A549 (cell line): Measurements from ENCODE around the gene WHRN. TPM values are rescaled to one million over a fixed set of nuclear protein-coding genes. Genes with fewer than 3 reads are reported as not detected.

Experiments used
- ATAC-seq, 2 experiments: fragments of 200-7000 bp in 1 of 2; fragments of >200 bp in 1 of 2; cut with Nextera tagmentation in 1 of 2; cut with Tn5 transposase in 1 of 2; 3 replicates each; pipeline versions ENCODE4 v1.8.0 to v1.9.1; 2018 to 2020; ENCODE audit warnings: mild to moderate bottlenecking in 1 of 2, moderate library complexity in 1 of 2
- CTCF ChIA-PET: fragments of 300-600 bp; sonication (Branson Sonifier 250); formaldehyde crosslinking; extraction: SDS; loops from one replicate; lab custom pipeline; 2021; ENCODE audit warnings: antibody characterized with exemption, inconsistent platforms; lab: Yijun Ruan, JAX
- POLR2A ChIA-PET: fragments of 350-600 bp; formaldehyde crosslinking; extraction: SDS; loops from one replicate; lab custom pipeline; 2021; ENCODE audit warnings: antibody characterized with exemption, inconsistent platforms; lab: Yijun Ruan, JAX
- DNase-seq, 2 experiments: peaks; one replicate each; pipeline versions ENCODE4 v3.0.0 to v3.0.0-alpha.2; 2011 to 2016; ENCODE audit warnings: low read depth in 1 of 2, low spot score in 1 of 2
- FAIRE-seq: peaks from 2 replicates; lab custom pipeline; 2011; peaks lifted over from hg19 to GRCh38; lab: Jason Lieb, UNC
- H3K27ac ChIP-seq, 2 experiments: fragments of >200 bp; sonication (Bioruptor Twin); formaldehyde crosslinking; 3 replicates each; pipeline ENCODE4 v1.5.1; 2016 to 2017
- H3K4me1 ChIP-seq: fragments of >200 bp; sonication (Bioruptor Twin); formaldehyde crosslinking; 3 replicates; pipeline ENCODE4 v1.6.1; 2016
- H3K4me2 ChIP-seq: fragments of >200 bp; sonication (Bioruptor Twin); formaldehyde crosslinking; 3 replicates; pipeline ENCODE4 v1.6.1; 2016
- H3K4me3 ChIP-seq: fragments of >200 bp; sonication (Bioruptor Twin); formaldehyde crosslinking; 3 replicates; pipeline ENCODE4 v1.5.1; 2016
- H3K9me3 ChIP-seq: fragments of >200 bp; sonication (Bioruptor Twin); formaldehyde crosslinking; 3 replicates; pipeline ENCODE4 v1.6.1; 2016
- BHLHE40 ChIP-seq: IDR thresholded peaks from 2 replicates; pipeline ENCODE4 v1.6.1; 2012; ENCODE audit warnings: low read depth, low read length, inconsistent platforms
- CEBPB ChIP-seq, 2 experiments: fragments of >200 bp in 1 of 2; sonication (Bioruptor Twin) in 1 of 2; formaldehyde crosslinking in 1 of 2; IDR thresholded peaks; 2 replicates each; pipeline ENCODE4 v1.6.1; 2012 to 2016
- EHF ChIP-seq: fragments of 250-450 bp; sonication (Bioruptor Pico); IDR thresholded peaks from 2 replicates; pipeline ENCODE4 v1.5.0; 2020; ENCODE audit warnings: mild to moderate bottlenecking
- EP300 ChIP-seq, 2 experiments: fragments of >200 bp; sonication (Bioruptor Twin); formaldehyde crosslinking; IDR thresholded peaks; 2 replicates in 1 of 2; 3 replicates in 1 of 2; pipeline ENCODE4 v1.6.1; 2016 to 2017
- FOSB ChIP-seq: fragments of 250-450 bp; sonication (Bioruptor Pico); IDR thresholded peaks from 2 replicates; pipeline ENCODE4 v1.5.0; 2020; ENCODE audit warnings: mild to moderate bottlenecking, moderate library complexity
- FOSL2 ChIP-seq, 2 experiments: fragments of 450-650 bp in 1 of 2; fragments of >200 bp in 1 of 2; sonication (Bioruptor Twin) in 1 of 2; formaldehyde crosslinking; IDR thresholded peaks; 2 replicates each; pipeline versions ENCODE4 v1.5.0 to v1.6.1; 2016 to 2020; ENCODE audit warnings: mild to moderate bottlenecking in 1 of 2, moderate library complexity in 1 of 2
- GATA3 ChIP-seq: IDR thresholded peaks from 2 replicates; pipeline ENCODE4 v1.6.1; 2012; ENCODE audit warnings: borderline replicate concordance
- HDAC2 ChIP-seq: fragments of 200-600 bp; sonication (generic); IDR thresholded peaks from 2 replicates; pipeline ENCODE4 v1.6.1; 2016
- HOXA7 ChIP-seq: fragments of 250-450 bp; sonication (Bioruptor Pico); IDR thresholded peaks from 2 replicates; pipeline ENCODE4 v1.5.0; 2020; ENCODE audit warnings: mild to moderate bottlenecking, moderate library complexity
- HOXB5 ChIP-seq: fragments of 250-450 bp; sonication (Bioruptor Pico); IDR thresholded peaks from 2 replicates; pipeline ENCODE4 v1.5.0; 2020; ENCODE audit warnings: mild to moderate bottlenecking, moderate library complexity
- POLR2A ChIP-seq: IDR thresholded peaks from 2 replicates; pipeline ENCODE4 v1.6.1; 2012; ENCODE audit warnings: mild to moderate bottlenecking, low read length
- RAD21 ChIP-seq, 2 experiments: fragments of >200 bp in 1 of 2; sonication (Bioruptor Twin) in 1 of 2; formaldehyde crosslinking in 1 of 2; IDR thresholded peaks in 1 of 2; conservative IDR thresholded peaks in 1 of 2; 2 replicates in 1 of 2; 3 replicates in 1 of 2; pipeline ENCODE4 v1.6.1; 2012 to 2018; ENCODE audit warnings: inconsistent platforms in 1 of 2
- RARB ChIP-seq: fragments of 250-450 bp; sonication (Bioruptor Pico); IDR thresholded peaks from 2 replicates; pipeline ENCODE4 v1.8.0; 2021; ENCODE audit warnings: mild to moderate bottlenecking, moderate library complexity
- RFX5 ChIP-seq: fragments of 450-650 bp; IDR thresholded peaks from 2 replicates; pipeline ENCODE4 v1.7.1; 2014; ENCODE audit warnings: antibody characterized with exemption, mild to moderate bottlenecking, moderate library complexity
- RNF2 ChIP-seq: fragments of 200-600 bp; sonication (generic); IDR thresholded peaks from 2 replicates; pipeline ENCODE4 v1.6.1; 2016; ENCODE audit warnings: low read depth, mild to moderate bottlenecking, antibody characterized with exemption, moderate library complexity, borderline replicate concordance
- SREBF2 ChIP-seq: fragments of 450-650 bp; IDR thresholded peaks from 2 replicates; pipeline ENCODE4 v1.6.1; 2014; ENCODE audit warnings: mild to moderate bottlenecking, moderate library complexity
- TFCP2L1 ChIP-seq: fragments of 250-450 bp; sonication (Bioruptor Pico); IDR thresholded peaks from 2 replicates; pipeline ENCODE4 v1.5.0; 2021; ENCODE audit warnings: mild to moderate bottlenecking
- ZFP36 ChIP-seq: fragments of 450-650 bp; IDR thresholded peaks from 2 replicates; pipeline ENCODE4 v1.6.1; 2014; ENCODE audit warnings: borderline replicate concordance; ENCODE audit not compliant: partially characterized antibody
- ZNF302 ChIP-seq: fragments of 250-450 bp; sonication (Bioruptor Pico); IDR thresholded peaks from 2 replicates; pipeline ENCODE4 v1.9.0; 2021; ENCODE audit warnings: inconsistent platforms, mild to moderate bottlenecking, moderate library complexity
- WGBS: methylation state at CpG from one replicate; pipeline ENCODE4 v1.1.6; 2017; ENCODE audit errors: missing lambda C conversion rate; 5-methylcytosine and 5-hydroxymethylcytosine counted together
- polyA plus RNA-seq, 4 experiments: library from polyadenylated mRNA; depleted of rRNA in 3 of 4; stranded (reverse); fragments of >200 nt; fragmentation: RNase III in 1 of 4; extraction: RNeasy Plus Mini Kit Qiagen cat#74134 plus additional on column Dnase treatment in 1 of 4; gene quantifications; 2 replicates in 3 of 4; 3 replicates in 1 of 4; pipeline ENCODE4 v1.2.3, GENCODE V29; 2011 to 2017
- TF ChIP-seq, protein P1 (sequence below): fragments of 150-350 bp; IDR thresholded peaks from 2 replicates; pipeline ENCODE4 v1.6.1; 2014; ENCODE audit warnings: low read depth, mild to moderate bottlenecking, low read length
- TF ChIP-seq, protein P2 (sequence below): IDR thresholded peaks from 2 replicates; pipeline ENCODE4 v1.6.1; 2012; ENCODE audit warnings: low read depth, borderline replicate concordance
- TF ChIP-seq, protein P3 (sequence below): fragments of >200 bp; sonication (Bioruptor Twin); formaldehyde crosslinking; IDR thresholded peaks from 3 replicates; pipeline ENCODE4 v1.5.1; 2016
- TF ChIP-seq, protein P4 (sequence below): fragments of 250-450 bp; sonication (Bioruptor Pico); IDR thresholded peaks from 2 replicates; pipeline ENCODE4 v1.5.0; 2021; ENCODE audit warnings: mild to moderate bottlenecking, moderate library complexity, borderline replicate concordance

The WHRN gene
- polyA plus RNA-seq, 2 of the 4 experiments (the other 2 are of a cell fraction): 1.2 to 3.2 TPM

DNA sequence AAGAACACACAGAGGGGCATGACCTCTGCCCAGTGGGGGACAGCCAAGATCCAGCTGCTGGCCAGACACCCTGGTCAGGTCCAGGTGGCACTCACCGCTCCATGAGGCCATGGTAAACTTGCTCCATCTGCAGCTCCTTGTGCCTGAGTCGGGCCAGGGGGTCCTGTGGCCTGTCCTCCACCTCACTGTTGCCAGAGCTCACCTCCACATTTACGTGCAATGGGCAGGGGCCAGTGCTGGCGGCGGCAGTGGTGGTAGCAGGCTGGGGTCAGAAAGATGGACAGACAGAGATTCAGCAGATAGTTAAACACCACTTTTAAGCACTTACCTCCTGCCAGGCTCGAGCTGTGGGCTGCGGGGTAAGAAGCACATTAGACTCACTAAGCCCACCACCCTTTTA, 145.5 kb downstream of the WHRN start:
- CTCF ChIA-PET: no interaction called here
- DNase-seq: no peak
- Histone ChIP-seq H3K4me2 (no peak overlapping the region), H3K27ac (no peak overlapping the region), H3K4me1 (peaks cover 4% of the 10 kb centered on the region; the same call in 1 of the 3 replicates), H3K9me3 (no peaks in the 10 kb centered on the region), H3K4me3 (no peak overlapping the region)
- no peak for FAIRE-seq
- POLR2A ChIA-PET: no interaction called here
- ATAC-seq: no peak
- WGBS: 88% methylated on average over 5 of the region's 7 CpGs
- TF ChIP-seq HOXA7 (CRISPR knock-in tag) (no peak), ZFP36 (no peak), EP300 (IDR thresholded peaks at IDR 0.05) (no peak), BHLHE40 (no peak), RFX5 (no peak), GATA3 (no peak), HDAC2 (no peak), CEBPB (IDR thresholded peaks at IDR 0.05) (no peak), EHF (CRISPR knock-in tag) (no peak), RAD21 (conservative IDR thresholded peaks at IDR 0.05 in 1 of 2, IDR thresholded peaks at IDR 0.05 in 1 of 2) (no peak), SREBF2 (no peak)
- TF ChIP-seq, protein P1, sequence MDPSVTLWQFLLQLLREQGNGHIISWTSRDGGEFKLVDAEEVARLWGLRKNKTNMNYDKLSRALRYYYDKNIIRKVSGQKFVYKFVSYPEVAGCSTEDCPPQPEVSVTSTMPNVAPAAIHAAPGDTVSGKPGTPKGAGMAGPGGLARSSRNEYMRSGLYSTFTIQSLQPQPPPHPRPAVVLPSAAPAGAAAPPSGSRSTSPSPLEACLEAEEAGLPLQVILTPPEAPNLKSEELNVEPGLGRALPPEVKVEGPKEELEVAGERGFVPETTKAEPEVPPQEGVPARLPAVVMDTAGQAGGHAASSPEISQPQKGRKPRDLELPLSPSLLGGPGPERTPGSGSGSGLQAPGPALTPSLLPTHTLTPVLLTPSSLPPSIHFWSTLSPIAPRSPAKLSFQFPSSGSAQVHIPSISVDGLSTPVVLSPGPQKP: no peak

DNA sequence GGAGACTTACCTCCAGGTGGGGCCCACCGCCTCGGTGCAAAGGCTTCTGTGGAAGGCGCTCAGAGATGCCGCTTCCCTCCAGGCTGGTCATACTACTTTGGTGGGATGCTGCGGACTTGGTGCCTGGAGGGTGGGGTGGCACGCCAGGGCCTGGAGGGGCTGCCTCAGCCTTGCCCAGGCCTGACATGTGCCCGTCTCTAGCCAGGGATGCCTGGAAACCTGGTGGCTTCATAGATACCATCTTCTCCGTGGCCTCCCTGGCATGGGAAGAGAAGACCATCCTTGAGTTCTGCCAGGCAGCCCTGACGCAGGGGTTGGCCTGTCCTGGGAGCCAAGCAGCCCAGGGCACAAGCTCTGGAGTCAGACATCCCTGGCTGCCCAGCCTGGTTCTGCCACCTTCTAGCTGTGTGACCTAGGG, 147.4 kb downstream of the WHRN start:
- TF ChIP-seq TFCP2L1: no peak
- TF ChIP-seq, protein P2, sequence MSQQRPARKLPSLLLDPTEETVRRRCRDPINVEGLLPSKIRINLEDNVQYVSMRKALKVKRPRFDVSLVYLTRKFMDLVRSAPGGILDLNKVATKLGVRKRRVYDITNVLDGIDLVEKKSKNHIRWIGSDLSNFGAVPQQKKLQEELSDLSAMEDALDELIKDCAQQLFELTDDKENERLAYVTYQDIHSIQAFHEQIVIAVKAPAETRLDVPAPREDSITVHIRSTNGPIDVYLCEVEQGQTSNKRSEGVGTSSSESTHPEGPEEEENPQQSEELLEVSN: no peak
- no peak for TF ChIP-seq EHF (CRISPR knock-in tag)
- TF ChIP-seq FOSB (CRISPR knock-in tag): no peak
- no peak for TF ChIP-seq SREBF2
- TF ChIP-seq RFX5: no peak
- TF ChIP-seq RARB: no peak
- no peak for TF ChIP-seq RNF2
- no peak for TF ChIP-seq EP300 (IDR thresholded peaks at IDR 0.05)
- no peak for TF ChIP-seq ZNF302 (CRISPR knock-in tag)
- TF ChIP-seq POLR2A: no peak
- TF ChIP-seq, protein P3, sequence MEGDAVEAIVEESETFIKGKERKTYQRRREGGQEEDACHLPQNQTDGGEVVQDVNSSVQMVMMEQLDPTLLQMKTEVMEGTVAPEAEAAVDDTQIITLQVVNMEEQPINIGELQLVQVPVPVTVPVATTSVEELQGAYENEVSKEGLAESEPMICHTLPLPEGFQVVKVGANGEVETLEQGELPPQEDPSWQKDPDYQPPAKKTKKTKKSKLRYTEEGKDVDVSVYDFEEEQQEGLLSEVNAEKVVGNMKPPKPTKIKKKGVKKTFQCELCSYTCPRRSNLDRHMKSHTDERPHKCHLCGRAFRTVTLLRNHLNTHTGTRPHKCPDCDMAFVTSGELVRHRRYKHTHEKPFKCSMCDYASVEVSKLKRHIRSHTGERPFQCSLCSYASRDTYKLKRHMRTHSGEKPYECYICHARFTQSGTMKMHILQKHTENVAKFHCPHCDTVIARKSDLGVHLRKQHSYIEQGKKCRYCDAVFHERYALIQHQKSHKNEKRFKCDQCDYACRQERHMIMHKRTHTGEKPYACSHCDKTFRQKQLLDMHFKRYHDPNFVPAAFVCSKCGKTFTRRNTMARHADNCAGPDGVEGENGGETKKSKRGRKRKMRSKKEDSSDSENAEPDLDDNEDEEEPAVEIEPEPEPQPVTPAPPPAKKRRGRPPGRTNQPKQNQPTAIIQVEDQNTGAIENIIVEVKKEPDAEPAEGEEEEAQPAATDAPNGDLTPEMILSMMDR: no peak
- TF ChIP-seq, protein P4, sequence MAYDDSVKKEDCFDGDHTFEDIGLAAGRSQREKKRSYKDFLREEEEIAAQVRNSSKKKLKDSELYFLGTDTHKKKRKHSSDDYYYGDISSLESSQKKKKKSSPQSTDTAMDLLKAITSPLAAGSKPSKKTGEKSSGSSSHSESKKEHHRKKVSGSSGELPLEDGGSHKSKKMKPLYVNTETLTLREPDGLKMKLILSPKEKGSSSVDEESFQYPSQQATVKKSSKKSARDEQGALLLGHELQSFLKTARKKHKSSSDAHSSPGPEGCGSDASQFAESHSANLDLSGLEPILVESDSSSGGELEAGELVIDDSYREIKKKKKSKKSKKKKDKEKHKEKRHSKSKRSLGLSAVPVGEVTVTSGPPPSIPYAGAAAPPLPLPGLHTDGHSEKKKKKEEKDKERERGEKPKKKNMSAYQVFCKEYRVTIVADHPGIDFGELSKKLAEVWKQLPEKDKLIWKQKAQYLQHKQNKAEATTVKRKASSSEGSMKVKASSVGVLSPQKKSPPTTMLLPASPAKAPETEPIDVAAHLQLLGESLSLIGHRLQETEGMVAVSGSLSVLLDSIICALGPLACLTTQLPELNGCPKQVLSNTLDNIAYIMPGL (CRISPR knock-in tag): no peak
- TF ChIP-seq CEBPB (IDR thresholded peaks at IDR 0.05): no peak
- no peak for TF ChIP-seq HOXB5 (CRISPR knock-in tag)
- TF ChIP-seq FOSL2 (IDR thresholded peaks at IDR 0.05): no peak
- TF ChIP-seq FOSL2 (CRISPR knock-in tag; IDR thresholded peaks at IDR 0.05): no peak

More for the DNA sequence above, 147.4 kb downstream of the WHRN start:
- Histone ChIP-seq H3K9me3 (no peaks in the 10 kb centered on the region), H3K4me3 (no peak overlapping the region), H3K4me2 (no peak overlapping the region), H3K4me1 (peaks cover 3% of the 10 kb centered on the region; the same call in 1 of the 3 replicates), H3K27ac (no peak overlapping the region)
- CTCF ChIA-PET: interaction anchor here (0.7 to 1.0 kb wide), 3 partner anchors 9 to 48 kb away, joined by 3 read pairs; no protein-coding TSS in a partner anchor
- 94% methylated on average over 9 of the region's 9 CpGs for WGBS
- POLR2A ChIA-PET: no interaction called here
- DNase-seq (no peak), ATAC-seq (no peak), FAIRE-seq (no peak)
